Nucleus accumbens (tissue), 56 donors: ENCODE measurements around the gene LCN2.

Source experiments
- DNase-seq, 56 donors: peaks; one replicate each; lab custom pipeline; 2025; lab: John Stamatoyannopoulos, UW

LCN2 gene

DNA sequence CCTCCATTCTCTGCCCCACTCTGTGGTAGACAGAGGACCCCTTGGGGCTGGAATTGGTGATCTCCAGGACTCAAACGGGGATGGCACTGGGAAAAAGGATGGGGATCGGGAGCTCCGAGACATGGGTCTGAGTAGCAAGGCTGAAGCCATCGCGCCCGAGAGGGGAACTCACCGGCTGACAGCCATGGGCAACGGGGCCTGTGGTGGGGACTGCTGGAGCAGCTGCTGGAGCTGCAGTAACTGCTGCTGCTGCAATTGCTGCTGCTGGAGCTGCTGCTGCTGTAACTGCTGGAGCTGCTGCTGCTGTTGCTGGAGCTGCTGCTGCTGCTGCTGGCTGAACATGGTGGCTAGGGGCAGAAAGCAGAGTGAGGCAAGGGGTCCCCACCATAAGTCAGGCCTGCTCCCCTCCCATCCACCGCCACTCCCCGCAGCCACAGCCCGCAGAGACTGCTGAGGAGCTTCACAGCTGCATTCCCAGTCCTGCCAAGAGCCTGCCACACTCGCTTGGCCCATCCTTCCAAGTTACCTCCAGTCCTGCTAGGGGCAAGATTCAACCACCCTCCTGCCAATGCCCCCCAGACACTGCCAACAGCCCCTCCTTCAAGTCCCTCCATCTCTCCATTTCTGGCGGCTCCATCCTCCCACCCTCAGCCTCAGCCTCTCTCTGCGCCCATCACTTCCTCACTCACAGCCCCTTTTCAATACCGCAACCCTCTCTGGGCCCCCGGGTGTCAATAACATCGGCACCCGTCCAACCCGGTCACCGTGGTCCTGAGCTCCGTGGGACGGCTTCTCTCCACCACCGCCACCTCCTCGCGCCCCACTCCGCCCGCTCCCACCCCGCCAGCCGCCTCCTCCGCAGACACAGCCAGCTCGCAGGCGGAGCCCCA lies 41.5 kb downstream of the LCN2 start:
- peak in 29 of 56 donors; percentile 28 to 82 (median 63) for DNase-seq

DNA sequence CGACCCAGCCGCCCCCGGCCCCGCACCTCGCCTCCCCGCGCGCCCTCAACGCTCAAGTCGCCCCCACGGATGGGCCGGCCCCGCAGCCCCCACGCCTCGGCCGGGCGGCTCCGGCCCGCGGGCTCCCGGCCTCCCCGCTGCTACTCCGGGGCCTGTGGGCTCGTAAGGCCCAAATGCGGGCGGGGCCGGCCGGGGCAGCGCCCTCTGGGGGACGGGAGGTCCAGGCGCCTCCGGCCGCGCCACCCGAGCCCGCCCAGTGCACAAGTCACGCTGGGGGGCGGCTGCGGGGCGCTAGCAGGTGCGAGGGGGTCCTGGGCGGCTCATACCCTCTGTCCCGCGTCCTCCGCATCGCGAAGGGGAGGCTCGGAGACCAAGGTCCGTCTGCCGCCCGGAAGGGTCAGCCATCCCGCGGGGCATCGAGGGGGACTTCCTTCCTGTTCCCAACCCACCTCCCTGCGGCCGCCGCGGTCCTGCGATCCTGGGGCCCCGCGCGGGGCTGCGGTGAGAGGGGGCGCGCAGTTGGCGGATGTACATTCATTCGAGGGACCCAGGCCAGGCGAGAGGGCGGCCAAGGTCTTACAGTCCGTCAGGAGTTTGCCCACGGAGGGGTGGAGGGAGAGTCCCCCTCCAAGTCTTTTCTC lies 42.3 kb downstream of the LCN2 start, which contains the start of gene CIZ1:
CIZ1 (minus strand) TSS at position 167 of the 641 bp plus-strand sequence. CDS start 715 bp downstream, outside the sequence.
- DNase-seq = peak in 46 of 56 donors; percentile 20 to 82 (median 65)

DNA sequence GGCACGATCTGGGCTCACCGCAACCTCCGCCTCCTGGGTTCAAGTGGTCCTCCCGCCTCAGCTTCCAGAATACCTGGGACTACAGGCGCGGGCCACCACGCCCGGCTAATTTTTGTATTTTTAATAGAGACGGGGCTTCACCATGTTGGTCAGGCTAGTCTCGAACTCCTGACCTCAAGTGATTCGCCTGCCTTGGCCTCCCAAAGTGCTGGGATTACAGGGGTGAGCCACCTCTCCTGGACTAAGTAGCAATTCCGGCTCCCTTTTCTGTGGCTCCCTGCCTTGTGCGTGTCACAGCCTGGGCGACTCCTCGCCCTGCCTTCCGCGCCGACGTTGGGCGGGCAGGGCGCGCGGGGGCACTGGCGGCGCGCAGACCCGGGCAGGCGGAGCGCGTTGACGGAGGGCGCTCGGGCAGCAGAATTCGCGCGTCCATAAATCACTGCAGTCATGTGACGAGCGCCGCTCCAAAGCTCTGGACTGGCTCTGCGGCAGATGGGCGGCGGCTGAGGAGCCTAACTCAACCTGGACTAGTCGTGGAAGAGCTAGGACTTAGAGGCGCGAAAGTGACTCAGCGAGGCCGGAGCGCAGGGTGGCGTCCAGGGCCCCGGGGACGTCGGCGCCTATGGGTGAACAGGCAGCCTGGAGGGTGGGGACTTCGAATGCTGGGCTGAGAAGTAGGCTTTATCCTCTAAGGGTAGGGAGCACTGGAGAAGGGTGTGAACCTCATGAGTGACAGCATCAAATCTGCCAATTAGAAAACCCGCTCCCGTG lies 43.5 kb downstream of the LCN2 start:
- peak in 32 of 56 donors; percentile 12 to 83 (median 51) for DNase-seq

DNA sequence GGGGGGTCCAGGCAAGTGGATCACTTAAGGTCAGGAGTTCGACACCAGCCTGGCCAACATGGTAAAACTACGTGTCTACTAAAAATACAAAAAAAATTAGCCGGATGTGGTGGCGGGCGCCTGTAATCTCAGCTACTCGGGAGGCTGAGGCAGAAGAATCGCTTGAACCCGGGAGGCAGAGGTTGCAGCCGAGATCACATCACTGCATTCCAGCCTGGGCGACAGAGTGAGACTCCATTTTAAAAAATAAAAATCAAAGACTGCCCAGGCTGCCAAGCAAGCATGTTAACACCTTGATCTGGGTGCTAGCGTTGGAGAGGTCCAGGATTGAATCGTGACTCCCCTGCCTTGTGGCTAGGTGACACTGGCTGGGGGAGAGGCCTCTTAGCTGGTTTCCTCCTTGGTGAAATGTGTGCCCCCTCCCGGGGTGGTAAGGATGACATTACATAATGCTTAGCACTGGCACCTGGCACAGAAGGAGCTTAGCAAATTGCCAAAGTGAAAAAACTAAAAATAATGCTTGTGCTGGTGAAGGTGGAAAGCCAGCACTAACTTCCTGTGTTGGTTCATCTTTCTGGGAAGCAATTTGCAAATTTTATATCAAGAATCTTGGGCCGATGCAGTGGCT lies 44.3 kb downstream of the LCN2 start:
- DNase-seq = peak in 4 of 56 donors; percentile 13 to 23 (median 14)

DNA sequence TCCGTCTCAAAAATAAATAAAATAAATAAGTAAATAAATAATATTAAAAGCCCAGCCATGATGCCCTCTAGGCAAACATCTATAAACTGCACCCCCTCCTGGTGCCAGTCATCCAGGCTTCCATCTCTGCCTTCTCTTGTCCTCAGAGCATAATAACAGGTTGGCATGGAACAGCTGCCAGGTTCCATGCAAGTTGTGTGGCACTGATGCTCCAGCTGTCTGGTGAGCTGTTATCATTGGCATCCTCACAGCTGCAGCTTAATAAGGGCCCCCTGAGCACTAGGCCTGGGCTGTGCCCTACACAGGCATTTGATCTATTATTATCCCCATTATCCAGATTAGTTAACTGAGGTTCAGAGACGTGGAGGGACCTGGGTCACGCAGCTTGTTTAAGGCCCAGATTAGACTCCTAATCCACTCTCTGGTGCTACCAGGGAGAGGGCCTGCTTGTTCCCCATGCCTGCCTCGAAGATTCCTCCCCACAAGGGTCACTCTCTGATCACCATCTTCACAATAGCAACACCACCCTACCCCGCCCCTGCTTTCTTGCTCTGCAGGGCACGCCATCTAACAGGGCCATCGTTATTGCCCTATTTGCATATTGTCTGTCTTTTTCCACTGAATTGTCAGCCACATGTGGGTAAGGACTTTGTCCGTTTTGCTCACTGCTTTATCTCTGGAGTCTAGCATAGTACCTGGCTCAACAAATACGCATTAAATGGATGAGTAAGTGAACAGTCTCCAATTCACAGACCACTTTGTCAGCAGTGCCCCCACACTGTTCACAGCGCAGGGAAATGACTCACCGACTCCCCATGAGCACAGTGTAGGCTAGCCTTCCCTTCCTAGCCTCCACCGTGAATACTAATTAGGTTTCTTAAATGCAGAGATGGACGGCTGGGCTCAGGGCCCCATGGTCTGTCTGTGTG lies 52.5 kb downstream of the LCN2 start:
- DNase-seq = peak in 14 of 56 donors; percentile 3 to 59 (median 33)

DNA sequence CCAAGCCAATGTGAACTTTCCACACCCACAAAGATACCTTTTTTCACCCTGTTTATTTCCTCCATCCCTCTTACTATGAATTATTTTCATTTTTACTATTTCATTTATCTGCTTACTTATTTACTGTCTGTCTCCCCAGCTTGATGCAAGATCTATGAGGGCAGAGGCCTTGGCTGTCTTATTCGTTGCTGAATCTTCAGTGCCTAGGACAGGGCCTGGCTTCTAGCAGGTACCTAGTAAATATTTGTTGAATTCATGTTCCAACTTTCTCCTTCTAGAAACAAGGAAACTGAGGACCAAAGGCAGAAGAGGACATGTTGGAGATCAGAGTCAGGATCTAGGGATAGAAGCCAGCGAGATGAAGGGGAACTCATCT lies 53.4 kb downstream of the LCN2 start:
- no peak for DNase-seq
